NCI-H2029 treated with DMSO at 0.1 percent for 48 hours (cell line): ENCODE data around the gene TAF1D.
"Not testable (repeated sequence)": the region's sequence is repeated elsewhere in the genome, so short reads cannot be mapped to it uniquely, and the experiment has no call there.

Source experiments
- DNase-seq: peaks from one replicate; lab custom pipeline; 2025; lab: John Stamatoyannopoulos, UW

TAF1D gene

DNA sequence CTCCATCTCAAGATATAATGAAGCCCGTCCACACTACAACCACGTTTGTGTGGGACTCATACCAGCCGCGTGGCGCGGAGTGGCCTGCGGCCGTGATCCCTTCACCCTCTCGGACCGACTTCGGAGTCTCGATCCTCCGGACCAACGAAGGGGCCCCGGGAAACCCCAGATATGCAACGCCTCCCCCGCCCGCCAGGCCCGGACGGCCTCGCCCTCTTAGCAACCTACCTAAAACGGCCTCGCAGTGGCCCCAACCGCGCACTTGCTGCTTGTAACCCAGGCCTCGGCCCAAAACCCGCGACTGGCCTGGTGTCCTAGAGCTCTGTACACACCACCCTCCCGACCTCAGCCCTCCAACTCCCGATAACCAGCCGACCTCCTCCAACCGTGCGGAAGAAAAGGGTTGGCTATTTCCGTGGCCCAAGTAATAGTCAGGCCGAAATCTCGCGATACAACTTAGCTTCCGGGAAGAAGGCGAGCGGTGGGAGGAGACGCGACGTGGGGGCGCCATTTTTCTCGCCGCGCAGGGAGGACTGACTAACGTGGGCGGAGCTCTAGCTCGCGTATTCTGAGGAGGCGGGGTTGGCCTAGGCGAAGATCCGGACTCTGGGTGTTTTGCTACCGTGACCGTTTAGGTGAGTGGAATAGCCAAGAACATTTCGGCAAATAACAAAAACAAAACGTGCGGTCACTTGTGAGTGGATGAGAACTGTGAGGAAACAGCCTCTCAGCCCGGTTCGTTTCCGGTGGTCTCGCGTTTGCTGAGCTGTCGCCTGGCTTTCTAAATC is at the start of gene TAF1D, which contains the start of gene C11orf54:
TAF1D (minus strand) TSS at position 402 of the 788 bp plus-strand sequence. CDS start 2,191 bp downstream, outside the sequence.
C11orf54 (plus strand) TSS at position 579 of the 788 bp plus-strand sequence. CDS start 5,722 bp downstream, outside the sequence.
- DNase-seq = peak; percentile 93

DNA sequence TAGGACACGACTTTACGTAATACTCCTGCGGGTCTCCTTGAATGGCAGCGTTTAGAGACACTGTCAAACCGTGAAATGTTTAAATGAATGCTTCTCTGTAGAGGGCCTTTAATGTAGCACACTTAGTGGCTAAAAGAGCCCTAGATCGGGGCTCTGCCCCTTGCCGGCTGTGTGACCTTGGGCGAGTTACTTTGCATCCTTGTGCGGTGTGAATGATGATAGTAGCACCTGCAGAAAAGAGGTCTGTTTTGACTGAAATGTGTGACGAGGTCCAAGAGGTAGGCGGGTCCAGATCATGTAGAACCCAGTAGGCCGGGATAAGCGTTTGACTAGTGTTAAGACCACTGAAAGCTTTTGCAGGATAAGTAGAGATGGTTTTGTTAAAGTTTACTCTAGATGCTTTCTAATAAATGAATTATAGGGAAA is 43.7 kb upstream of the TAF1D start:
- no peak for DNase-seq

GRCh38 chr11:93784145-93784934 is 43.0 kb upstream of the TAF1D start, which contains the start of gene MED17:
TSS of gene MED17 (plus strand) at chr11:93784282. CDS start at chr11:93784514, 232 bp downstream.
- peak; percentile 89 for DNase-seq

GRCh38 chr11:93783765-93784144 is 42.5 kb upstream of the TAF1D start:
- no peak for DNase-seq

- no peak for DNase-seq
These were observed 42.1 kb upstream of the TAF1D start for GRCh38 chr11:93783362-93783761.

GRCh38 chr11:93775289-93775688 is 34.0 kb upstream of the TAF1D start:
- no peak for DNase-seq

- not testable (repeated sequence) for DNase-seq
These were observed 33.3 kb upstream of the TAF1D start for GRCh38 chr11:93774560-93774959.

GRCh38 chr11:93773601-93774200 is 32.4 kb upstream of the TAF1D start:
- no peak for DNase-seq

DNA sequence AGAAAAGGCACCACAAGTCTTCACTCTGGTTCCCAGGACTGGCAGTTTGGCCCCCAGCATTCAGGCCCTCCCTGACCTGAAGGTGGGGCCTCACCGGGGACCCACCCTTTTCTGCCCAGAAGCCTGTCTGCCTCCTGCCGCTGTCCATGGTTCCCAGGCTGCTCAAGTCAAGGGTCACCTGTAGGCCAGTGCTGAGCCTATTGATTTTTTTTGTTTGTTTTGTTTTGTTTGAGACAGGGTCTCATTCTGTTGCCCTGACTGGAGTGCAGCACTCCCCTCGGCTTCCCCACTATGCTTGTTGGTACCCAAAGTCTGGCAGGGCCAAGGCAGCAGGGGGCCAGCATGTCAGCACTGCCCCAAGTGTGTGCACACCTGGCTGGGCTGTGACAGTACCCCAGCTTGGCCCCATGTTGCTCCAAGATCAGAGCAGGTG is 31.8 kb upstream of the TAF1D start:
- DNase-seq = no peak

DNA sequence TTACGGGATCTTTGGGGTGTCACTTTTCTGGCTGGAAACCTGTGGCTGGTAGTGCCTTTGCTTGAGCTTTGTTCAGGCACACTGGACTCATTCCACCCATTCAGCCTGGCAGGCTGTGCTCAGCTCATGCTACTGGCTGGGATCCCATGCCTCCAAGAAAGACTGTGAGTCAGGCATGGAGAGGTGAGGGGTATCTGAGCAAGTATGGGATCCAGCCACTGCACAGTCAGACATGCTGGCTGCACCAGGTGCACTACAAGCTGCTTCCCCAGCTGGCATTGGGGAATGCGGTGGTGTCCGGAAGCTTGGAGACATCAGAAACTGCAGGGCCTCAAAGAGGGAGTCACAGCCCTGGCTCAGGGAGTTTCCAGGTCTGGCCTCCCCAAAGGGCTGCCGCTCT is 30.8 kb upstream of the TAF1D start:
- DNase-seq = no peak

DNA sequence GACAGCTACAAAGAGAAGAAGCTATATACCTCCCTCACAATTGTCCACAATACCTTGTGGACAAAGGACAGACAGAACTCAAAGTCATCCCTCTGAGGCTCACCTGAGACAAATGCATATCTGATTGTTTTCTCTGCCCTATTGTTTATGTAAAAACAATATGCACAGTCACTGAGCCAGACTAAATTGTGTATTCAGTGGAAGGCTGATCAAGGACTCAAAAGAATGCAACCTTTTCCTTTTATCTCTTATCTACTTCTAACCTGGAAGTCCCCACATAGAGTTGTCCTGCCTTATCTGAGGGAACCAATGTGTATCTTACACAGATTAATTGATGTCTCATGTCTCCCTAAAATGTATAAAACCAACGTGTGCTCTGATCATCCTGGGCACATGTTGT is 28.9 kb upstream of the TAF1D start:
- no peak for DNase-seq

GRCh38 chr11:93767018-93767417 is 25.7 kb upstream of the TAF1D start:
- DNase-seq = no peak

- no peak for DNase-seq
These were observed 25.2 kb upstream of the TAF1D start for GRCh38 chr11:93766504-93766903.

GRCh38 chr11:93765551-93765950 is 24.3 kb upstream of the TAF1D start:
- no peak for DNase-seq

- DNase-seq = no peak
These were observed 20.6 kb upstream of the TAF1D start for GRCh38 chr11:93761910-93762309.

DNA sequence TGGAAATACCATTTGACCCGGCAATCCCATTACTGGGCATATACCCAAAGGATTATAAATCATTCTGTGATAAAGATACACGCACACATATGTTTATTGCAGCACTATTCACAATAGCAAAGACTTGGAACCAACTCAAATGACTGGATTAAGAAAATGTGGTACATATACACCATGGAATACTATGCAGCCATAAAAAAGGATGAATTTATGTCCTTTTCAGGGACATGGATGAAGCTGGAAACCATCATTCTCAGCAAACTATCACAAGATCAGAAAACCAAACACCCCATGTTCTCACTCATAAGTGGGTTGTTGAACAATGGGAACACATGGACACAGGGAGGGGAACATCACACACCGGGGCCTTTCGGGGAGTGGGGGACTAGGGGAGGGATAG is 17.8 kb upstream of the TAF1D start:
- DNase-seq = not testable (repeated sequence)

- no peak for DNase-seq
These were observed 16.9 kb upstream of the TAF1D start for GRCh38 chr11:93757924-93758865.

DNA sequence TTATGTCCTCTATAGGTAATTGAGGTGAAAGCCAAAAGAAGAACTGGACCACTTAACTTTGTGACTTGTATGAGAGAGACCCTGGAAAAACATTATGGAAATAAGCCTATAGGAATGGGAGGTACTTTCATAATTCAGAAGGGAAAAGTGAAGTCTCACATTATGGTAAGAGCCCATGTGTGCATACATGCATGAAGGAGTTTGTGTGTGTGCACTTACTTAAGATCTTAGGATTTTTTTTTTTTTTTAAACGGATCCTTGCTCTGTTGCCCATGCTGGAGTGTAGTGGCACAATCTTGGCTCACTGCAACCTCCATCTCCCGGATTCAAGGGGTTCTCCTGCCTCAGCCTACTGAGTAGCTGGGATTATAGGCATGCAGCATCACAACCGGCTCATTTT is 16.0 kb upstream of the TAF1D start:
- DNase-seq = no peak

- no peak for DNase-seq
These were observed 15.5 kb upstream of the TAF1D start for GRCh38 chr11:93756748-93757147.

- DNase-seq = no peak
These were observed 11.9 kb upstream of the TAF1D start for GRCh38 chr11:93753241-93753640.

GRCh38 chr11:93751001-93751400 is 9.7 kb upstream of the TAF1D start:
- DNase-seq = no peak
